Heart right ventricle (tissue), 16 donors: ENCODE data around the gene ADAMTSL2. TPM values are rescaled to one million over a fixed set of nuclear protein-coding genes. Genes with fewer than 3 reads are reported as not detected.
A peak's percentile ranks its signal among the peaks of the same experiment; 100 is the strongest.

ENCODE experiments used
- ATAC-seq, 8 donors: fragments of 200-7000 bp; cut with Tn5 transposase; one replicate each; pipeline ENCODE4 v1.9.1; 2020; ENCODE audit warnings: mild to moderate bottlenecking in 8 of 8, moderate library complexity in 8 of 8, moderate number of reproducible peaks in 1 of 8
- DNase-seq, 2 donors: peaks; one replicate each; pipeline ENCODE4 v3.0.0-alpha.2; 2020
- H3K27ac ChIP-seq, 10 donors: fragments of 200-600 bp; sonication (generic) in 2 of 10; one replicate each; pipeline versions ENCODE4 v1.5.0 to v1.8.0; 2020 to 2022; ENCODE audit warnings: mild to moderate bottlenecking in 3 of 10
- H3K27me3 ChIP-seq, 7 donors: fragments of 200-600 bp; one replicate each; pipeline ENCODE4 v1.8.0; 2021 to 2022; ENCODE audit warnings: mild to moderate bottlenecking in 2 of 7
- H3K36me3 ChIP-seq, 9 donors: fragments of 200-600 bp; sonication (generic) in 1 of 9; one replicate each; pipeline versions ENCODE4 v1.5.0 to v1.8.0; 2020 to 2022; ENCODE audit warnings: mild to moderate bottlenecking in 2 of 9
- H3K4me1 ChIP-seq, 9 donors: fragments of 200-600 bp; sonication (generic) in 1 of 9; one replicate each; pipeline versions ENCODE4 v1.5.0 to v1.8.0; 2020 to 2022; ENCODE audit warnings: mild to moderate bottlenecking in 4 of 9
- H3K4me3 ChIP-seq, 10 donors: fragments of 200-600 bp; sonication (generic) in 2 of 10; one replicate each; pipeline versions ENCODE4 v1.5.0 to v1.8.0; 2020 to 2022; ENCODE audit warnings: mild to moderate bottlenecking in 7 of 10, moderate library complexity in 2 of 10
- H3K9me3 ChIP-seq, 11 donors: fragments of 200-600 bp in 10 of 11; sonication (generic) in 2 of 11; one replicate each; pipeline versions ENCODE4 v1.5.0 to v1.8.0; 2013 to 2022; ENCODE audit warnings: mild to moderate bottlenecking in 2 of 11, control low read depth in 1 of 11, moderate library complexity in 1 of 11
- WGBS, 2 donors: extraction: QIAGEN DNeasy Blood & Tissue Kit; methylation state at CpG; one replicate each; pipeline ENCODE4 v1.1.7; 2013; ENCODE audit warnings: inconsistent platforms in 1 of 2; 5-methylcytosine and 5-hydroxymethylcytosine counted together
- intact Hi-C, 10 donors: fragments of 100-400 bp; cut with DNase I; formaldehyde crosslinking; loops; one replicate each; pipeline versions ENCODE4 v1.11.1 to v1.14.2; 2022
- polyA plus RNA-seq, 2 donors: library from polyadenylated mRNA; stranded (reverse); fragments of 200-250 nt; gene quantifications; one replicate each; pipeline ENCODE4 v1.2.3, GENCODE V29; 2013
- total RNA-seq, 10 donors: library from RNA; stranded (reverse); fragmentation: NEBNext Ultra II Directional in 3 of 10; extraction: Animal tissue kit (Norgen Biotek cat#: 25700) in 3 of 10; gene quantifications; one replicate each; pipeline versions ENCODE4 v1.2.1 to v1.2.4, GENCODE V29; 2021 to 2023
- TF ChIP-seq, protein P1 (sequence below), 9 donors: fragments of 200-600 bp; sonication (generic) in 2 of 9; IDR thresholded peaks; one replicate each; pipeline versions ENCODE4 v1.5.0 to v1.8.0; 2021 to 2022; ENCODE audit warnings: antibody characterized with exemption in 9 of 9, mild to moderate bottlenecking in 5 of 9, moderate library complexity in 1 of 9
- donor health status: Arrhythmogenic right ventricular cardiomyopathy.
- donor health status: ischemic (EF 13 %, LVEDD 7.1; RV severe dilation, severe dysfunction).
- donor health status: healthy with polysubstance abuse.
- donor health status: DM: no; HTN: yes; CAD: no.
- donor health status: DM: no; HTN: no; CAD: no.
- donor health status: ischemic (EF 25% LVEDD 6.9; RV normal size, moderate dysfunction).
- donor health status: ischemic (EF 25% LVEDD 5.7; RV mildly dilated, moderate dysfunction).
- donor health status: healthy.
- donor health status: DM: yes; HTN: yes; CAD: no.
- donor health status: Ischemic cardiomyopathy.
- donor health status: ischemic (EF 35%, LVEDD 5.7; RV mildly dilated, moderate dysfunction).
- donor health status: nonischemic (EF 11% LVEDD 7.7; RV severe dilation, severe dysfunction).
- donor health status: DM: yes; HTN: yes; CAD: no.
- donor health status: PGD.
- donor health status: ischemic (EF 29% LVEDD 5.4; RV normal size, mild dysfunction).
- donor health status: nonischemic (EF 23%, LVEDD 6.1; RV moderate dilation, normal function).

The ADAMTSL2 gene
- total and polyA plus RNA-seq, 12 donors: 2.0 to 9.1 (median 4.5) TPM

DNA sequence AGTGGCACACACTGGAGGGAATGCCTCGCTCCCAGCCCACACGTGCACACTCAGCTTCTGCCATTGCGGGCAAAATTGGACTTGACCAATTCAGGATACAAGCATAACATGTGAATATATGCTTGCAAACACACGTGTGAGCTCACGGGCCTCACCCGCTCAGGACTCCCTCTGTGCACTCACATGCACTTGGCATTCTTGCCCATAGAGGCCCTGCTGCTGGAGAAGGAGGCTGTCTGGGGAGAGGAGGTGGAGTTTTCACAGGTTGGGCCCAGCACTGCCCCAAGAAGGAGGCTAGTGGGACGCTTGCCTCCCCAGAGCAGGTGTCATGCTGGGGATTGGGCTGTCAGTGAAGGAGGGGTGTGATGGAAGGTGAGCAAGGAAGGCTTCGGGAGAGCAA lies 11.4 kb upstream of the ADAMTSL2 start:
- Histone ChIP-seq H3K36me3 (no peaks in the 10 kb centered on the region), H3K4me3 (no peak overlapping the region), H3K27ac (no peak overlapping the region), H3K27me3 (peaks cover 0 to 7% (median 0%) of the 10 kb centered on the region in 7 donors), H3K4me1 (peaks cover 9 to 25% (median 22%) of the 10 kb centered on the region in 9 donors), H3K9me3 (no peaks in the 10 kb centered on the region)
- TF ChIP-seq, protein P1, sequence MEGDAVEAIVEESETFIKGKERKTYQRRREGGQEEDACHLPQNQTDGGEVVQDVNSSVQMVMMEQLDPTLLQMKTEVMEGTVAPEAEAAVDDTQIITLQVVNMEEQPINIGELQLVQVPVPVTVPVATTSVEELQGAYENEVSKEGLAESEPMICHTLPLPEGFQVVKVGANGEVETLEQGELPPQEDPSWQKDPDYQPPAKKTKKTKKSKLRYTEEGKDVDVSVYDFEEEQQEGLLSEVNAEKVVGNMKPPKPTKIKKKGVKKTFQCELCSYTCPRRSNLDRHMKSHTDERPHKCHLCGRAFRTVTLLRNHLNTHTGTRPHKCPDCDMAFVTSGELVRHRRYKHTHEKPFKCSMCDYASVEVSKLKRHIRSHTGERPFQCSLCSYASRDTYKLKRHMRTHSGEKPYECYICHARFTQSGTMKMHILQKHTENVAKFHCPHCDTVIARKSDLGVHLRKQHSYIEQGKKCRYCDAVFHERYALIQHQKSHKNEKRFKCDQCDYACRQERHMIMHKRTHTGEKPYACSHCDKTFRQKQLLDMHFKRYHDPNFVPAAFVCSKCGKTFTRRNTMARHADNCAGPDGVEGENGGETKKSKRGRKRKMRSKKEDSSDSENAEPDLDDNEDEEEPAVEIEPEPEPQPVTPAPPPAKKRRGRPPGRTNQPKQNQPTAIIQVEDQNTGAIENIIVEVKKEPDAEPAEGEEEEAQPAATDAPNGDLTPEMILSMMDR (IDR thresholded peaks at IDR 0.05): no peak
- DNase-seq: no peak
- intact Hi-C loops: no loop called here
- 90 to 97% methylated on average over 8 of the region's 8 CpGs for WGBS, 2 donors
- ATAC-seq: no peak

DNA sequence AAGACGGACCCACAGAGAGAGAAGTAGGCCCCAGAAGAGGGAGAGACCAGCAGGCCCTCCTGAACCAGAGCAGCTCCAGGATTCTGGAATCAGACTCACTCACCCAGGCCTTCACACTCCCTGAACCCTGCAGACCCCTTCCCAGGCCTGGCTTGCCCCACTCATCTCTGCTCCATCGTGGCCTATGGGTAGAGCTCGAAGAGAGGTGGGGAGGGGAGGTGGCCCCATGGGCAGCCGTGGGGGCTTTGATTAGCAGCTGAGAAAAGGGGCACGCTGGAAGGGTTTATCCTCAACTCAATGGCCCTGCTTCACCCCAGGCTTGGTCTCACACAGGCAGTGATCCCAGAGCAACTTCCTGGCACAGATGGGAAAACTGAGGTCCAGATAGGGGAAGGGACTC lies 10.4 kb upstream of the ADAMTSL2 start:
- TF ChIP-seq, protein P1 (IDR thresholded peaks at IDR 0.05): no peak
- Histone ChIP-seq H3K36me3 (no peaks in the 10 kb centered on the region), H3K4me3 (no peak overlapping the region), H3K4me1 (peaks cover 14 to 36% (median 30%) of the 10 kb centered on the region in 9 donors), H3K9me3 (no peaks in the 10 kb centered on the region), H3K27me3 (peaks cover 0 to 15% (median 0%) of the 10 kb centered on the region in 7 donors), H3K27ac (no peak overlapping the region)
- 83 to 92% methylated on average over 5 of the region's 5 CpGs for WGBS, 2 donors
- no peak for ATAC-seq
- intact Hi-C loops: no loop called here
- DNase-seq: no peak

DNA sequence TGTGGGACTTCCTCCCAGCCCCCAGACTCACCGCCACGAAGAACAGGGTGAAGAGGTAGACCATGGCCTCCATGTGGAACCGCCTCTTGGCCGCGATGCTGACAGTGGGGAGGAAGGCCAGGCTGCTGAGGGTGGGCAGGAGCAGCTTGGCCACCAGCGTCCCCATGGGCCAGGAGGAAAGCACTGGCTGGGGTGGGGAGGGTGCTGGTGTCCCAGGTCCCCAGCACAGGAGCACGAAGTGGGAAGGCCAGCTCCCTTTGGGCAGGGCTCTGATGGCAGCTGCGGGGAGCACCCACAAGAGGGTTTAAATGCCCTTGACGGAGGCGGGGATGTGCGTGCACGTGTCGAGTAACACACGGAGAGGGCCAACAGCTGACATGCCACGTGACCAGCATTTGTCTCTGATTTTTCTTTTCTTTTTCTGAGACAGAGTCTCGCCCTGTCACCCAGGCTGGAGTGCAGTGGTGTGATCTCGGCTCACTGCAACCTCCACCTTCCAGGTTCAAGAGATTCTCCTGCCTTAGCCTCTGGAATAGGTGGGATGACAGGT lies 9.8 kb upstream of the ADAMTSL2 start, which contains the start of gene MYMK:
TSS of gene MYMK (minus strand) at position 281 of the 550 bp plus-strand sequence. CDS start at position 166, 115 bp downstream.
- TF ChIP-seq, protein P1 (IDR thresholded peaks at IDR 0.05): no peak
- Histone ChIP-seq H3K36me3 (no peaks in the 10 kb centered on the region), H3K27me3 (peaks cover 0 to 17% (median 0%) of the 10 kb centered on the region in 7 donors), H3K4me3 (no peak within 1 kb of the TSS), H3K27ac (no peak within 1 kb of the TSS), H3K4me1 (peaks cover 14 to 41% (median 30%) of the 10 kb centered on the region in 9 donors), H3K9me3 (no peaks in the 10 kb centered on the region)
- DNase-seq (peak in 1 of 2 donors; percentile 9), ATAC-seq (no peak)
- intact Hi-C loops: no loop called here
- WGBS, 2 donors: 97 to 99% methylated on average over 17 of the region's 17 CpGs

DNA sequence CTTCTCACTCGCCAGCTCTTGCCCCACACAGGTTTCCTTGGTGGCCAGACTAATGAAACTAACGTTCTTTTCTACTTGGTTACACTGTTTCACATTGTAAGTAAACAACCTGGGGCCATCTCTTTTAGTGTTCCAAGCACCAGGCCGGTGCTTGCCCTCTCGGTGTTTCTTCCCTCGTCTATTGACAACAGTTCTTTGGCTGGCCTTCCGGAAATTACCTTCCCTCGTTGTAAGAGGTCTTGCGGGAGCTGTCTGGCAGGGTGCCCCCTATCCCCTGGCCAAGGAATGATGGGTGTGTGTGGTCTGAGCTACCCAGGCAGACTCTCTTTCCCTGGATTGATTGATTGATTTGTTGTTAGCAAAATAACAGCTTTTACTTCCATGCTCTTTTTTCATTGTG lies 8.8 kb upstream of the ADAMTSL2 start:
- Histone ChIP-seq H3K27me3 (peaks cover 0 to 26% (median 0%) of the 10 kb centered on the region in 7 donors), H3K27ac (no peak overlapping the region), H3K36me3 (no peaks in the 10 kb centered on the region), H3K4me1 (peaks cover 14 to 43% (median 30%) of the 10 kb centered on the region in 9 donors), H3K4me3 (no peak overlapping the region), H3K9me3 (no peaks in the 10 kb centered on the region)
- TF ChIP-seq, protein P1 (IDR thresholded peaks at IDR 0.05): no peak
- intact Hi-C loops: no loop called here
- 61 to 62% methylated on average over 8 of the region's 8 CpGs for WGBS, 2 donors
- no peak for ATAC-seq
- peak in 1 of 2 donors; percentile 8 for DNase-seq
